Measurements from ENCODE around the gene ADCK2.

- no peak for TF ChIP-seq CTCF (IDR thresholded peaks at IDR 0.05 in 2 of 3, conservative IDR thresholded peaks at IDR 0.05 in 1 of 3; ENCODE audit: control insufficient read depth in 2 of 3, extremely low read depth in 1 of 3, insufficient read depth in 1 of 3, low read depth in 3 of 3, low read length in 3 of 3)
- TF ChIP-seq POLR2A (IDR thresholded peaks at IDR 0.05; ENCODE audit: low read depth, low read length), result no peak
- TF ChIP-seq RAD21 (IDR thresholded peaks at IDR 0.05; ENCODE audit: insufficient read depth, low read depth, low read length), result no peak
- TF ChIP-seq ATF3 (IDR thresholded peaks at IDR 0.05; ENCODE audit: borderline replicate concordance, extremely low read depth, low read depth, low read length), result no peak
- TF ChIP-seq SRF (IDR thresholded peaks at IDR 0.05; ENCODE audit: low read depth in 2 of 2, low read length in 2 of 2), result no peak
These were observed 41.7 kb downstream of the ADCK2 start for GRCh38 chr7:140714331-140715040.

Measured in GM12878 (cell line).